ENCODE measurements around the gene KRTAP19-7. TPM values are rescaled to one million over a fixed set of nuclear protein-coding genes. Genes with fewer than 3 reads are reported as not detected.

KRTAP19-7 gene
- total RNA-seq, 1 experiment from 2014 or later: not detected

- H3K9me2 ChIP-seq (ENCODE audit: insufficient read depth): no peaks in the 10 kb centered on the region
- peaks cover 21 to 26% of the 10 kb centered on the region in 2 experiments; a peak in 2 of 4 replicates for H3K9me3 ChIP-seq (ENCODE audit: control insufficient read depth in 1 of 2, insufficient read depth in 1 of 2, low read depth in 1 of 2, low read length in 2 of 2)
- BruUV-seq (replicated peaks): no TSS peak
- no peaks in the 10 kb centered on the region for H3K36me3 ChIP-seq (ENCODE audit: control insufficient read depth in 1 of 2, insufficient read depth in 2 of 2, low read length in 2 of 2)
- no peak for TF ChIP-seq SP1 (IDR thresholded peaks at IDR 0.05; ENCODE audit: low read depth)
- TF ChIP-seq CEBPB (IDR thresholded peaks at IDR 0.05; ENCODE audit: low read depth): no peak
- TF ChIP-seq FOSL1 (IDR thresholded peaks at IDR 0.05; ENCODE audit: low read depth): no peak
- TF ChIP-seq YY1 (IDR thresholded peaks at IDR 0.05; ENCODE audit: extremely low read depth, insufficient replicate concordance, low read depth, low read length): no peak
- no peak for TF ChIP-seq EZH2 (IDR thresholded peaks at IDR 0.05)
- RAD21 ChIA-PET (ENCODE audit: low non-redundant PET in 1 of 2, low total read pairs in 2 of 2, uncharacterized antibody in 2 of 2, unreplicated experiment in 2 of 2): no interaction called here
- H4K20me1 ChIP-seq (ENCODE audit: insufficient read depth): no peaks in the 10 kb centered on the region
- H3K27me3 ChIP-seq (ENCODE audit: insufficient read depth, low read length): no peaks in the 10 kb centered on the region
- DNase-seq (ENCODE audit: low read depth, low spot score): no peak
- no peak overlapping the region for H3K4me3 ChIP-seq (replicated peaks in 1 of 2; ENCODE audit: low read depth in 1 of 2, low read length in 2 of 2)
- no peak for ATAC-seq
- no peak overlapping the region for H3K27ac ChIP-seq (ENCODE audit: low read depth, low read length)
- H3K79me2 ChIP-seq (ENCODE audit: insufficient read depth, low read length): no peaks in the 10 kb centered on the region
- no peak overlapping the region for H2AFZ ChIP-seq (ENCODE audit: low read depth, low read length, poor library complexity, severe bottlenecking)
- no peak overlapping the region for H3K4me2 ChIP-seq (ENCODE audit: low read length)
- intact Hi-C loops (cut with micrococcal nuclease): no loop called here
- POLR2A ChIA-PET: no interaction called here
- H3K9ac ChIP-seq (ENCODE audit: low read length): no peak overlapping the region
- CTCF ChIA-PET: no interaction called here
- no peaks in the 10 kb centered on the region for H3K4me1 ChIP-seq (ENCODE audit: control insufficient read depth in 1 of 2, insufficient read depth in 2 of 2, low read length in 2 of 2)
Measured at GRCh38 chr21:30552782-30553181, 8.3 kb downstream of the KRTAP19-7 start.

DNA sequence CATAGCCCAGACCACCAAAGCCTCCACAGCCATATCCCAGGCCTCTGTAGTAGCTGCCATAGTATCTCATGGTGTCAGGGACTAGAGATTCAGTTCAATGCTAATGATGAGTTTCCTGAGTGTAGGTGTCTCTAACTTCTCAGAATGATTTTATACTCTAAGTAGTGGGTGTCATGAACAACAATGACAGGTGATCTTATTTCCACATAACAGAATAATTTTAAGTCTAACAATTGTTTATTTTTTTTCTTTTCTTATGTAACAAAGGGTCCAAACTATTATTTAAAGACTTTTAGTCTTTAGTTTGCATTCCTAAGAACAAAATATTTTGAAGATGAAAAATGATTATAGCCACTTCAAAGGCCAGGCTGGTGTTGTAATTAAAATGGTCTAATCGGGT lies 19.4 kb downstream of the KRTAP19-7 start, which contains the start of gene KRTAP19-6:
KRTAP19-6 (minus strand) TSS at position 101 of the 400 bp plus-strand sequence; CDS start at position 70, 31 bp downstream.
- H2AFZ ChIP-seq (ENCODE audit: low read depth, low read length, poor library complexity, severe bottlenecking): no peak within 1 kb of the TSS
- H3K9me3 ChIP-seq (ENCODE audit: control insufficient read depth in 1 of 2, insufficient read depth in 1 of 2, low read depth in 1 of 2, low read length in 2 of 2): peaks cover 8 to 13% of the 10 kb centered on the region in 2 experiments; a peak in 3 of 4 replicates
- no peak within 1 kb of the TSS for H3K27ac ChIP-seq (ENCODE audit: low read depth, low read length)
- H3K9me2 ChIP-seq (ENCODE audit: insufficient read depth): no peaks in the 10 kb centered on the region
- ChIA-PET POLR2A (no interaction called here), CTCF (no interaction called here), RAD21 (ENCODE audit: low non-redundant PET in 1 of 2, low total read pairs in 2 of 2, uncharacterized antibody in 2 of 2, unreplicated experiment in 2 of 2) (no interaction called here)
- no peak within 1 kb of the TSS for H3K4me2 ChIP-seq (ENCODE audit: low read length)
- H3K4me3 ChIP-seq (replicated peaks in 1 of 2; ENCODE audit: low read depth in 1 of 2, low read length in 2 of 2): no peak within 1 kb of the TSS
- intact Hi-C loops (cut with micrococcal nuclease): no loop called here
- H3K9ac ChIP-seq (ENCODE audit: low read length): no peak within 1 kb of the TSS
- no peaks in the 10 kb centered on the region for H3K27me3 ChIP-seq (ENCODE audit: insufficient read depth, low read length)
- H4K20me1 ChIP-seq (ENCODE audit: insufficient read depth): no peaks in the 10 kb centered on the region
- no peaks in the 10 kb centered on the region for H3K4me1 ChIP-seq (ENCODE audit: control insufficient read depth in 1 of 2, insufficient read depth in 2 of 2, low read length in 2 of 2)
- no peaks in the 10 kb centered on the region for H3K79me2 ChIP-seq (ENCODE audit: insufficient read depth, low read length)
- no peak for DNase-seq (ENCODE audit: low read depth, low spot score)
- no peak for ATAC-seq
- no TSS peak for BruUV-seq (replicated peaks)
- no peaks in the 10 kb centered on the region for H3K36me3 ChIP-seq (ENCODE audit: control insufficient read depth in 1 of 2, insufficient read depth in 2 of 2, low read length in 2 of 2)
- TF ChIP-seq REST (IDR thresholded peaks at IDR 0.05; ENCODE audit: low read depth) (no peak), FOSL1 (IDR thresholded peaks at IDR 0.05; ENCODE audit: low read depth) (no peak), EZH2 (IDR thresholded peaks at IDR 0.05) (no peak), ZNF274 (IDR thresholded peaks at IDR 0.05; ENCODE audit: low read depth, low read length) (no peak)

All from HCT116 (cell line).